Lower leg skin (tissue), 4 donors: Measurements from ENCODE around the gene TXNRD2. TPM values are rescaled to one million over a fixed set of nuclear protein-coding genes. Genes with fewer than 3 reads are reported as not detected.

Source experiments
- DNase-seq, 2 donors: peaks; one replicate each; pipeline ENCODE4 v3.0.0-alpha.2; 2019; ENCODE audit warnings: low spot score in 2 of 2
- H3K4me3 ChIP-seq: fragments of 200-600 bp; sonication (generic); 2 replicates; pipeline ENCODE4 v1.5.1; 2017; ENCODE audit warnings: mild to moderate bottlenecking, low read depth; ENCODE audit not compliant: poor library complexity, severe bottlenecking
- POLR2A ChIP-seq, 2 donors: fragments of 450-650 bp; IDR thresholded peaks; one replicate each; pipeline ENCODE4 v1.6.1; 2016 to 2017; ENCODE audit warnings: antibody characterized with exemption in 2 of 2, mild to moderate bottlenecking in 1 of 2, moderate library complexity in 1 of 2
- WGBS, 2 donors: methylation state at CpG; one replicate each; pipeline ENCODE4 v1.1.5; 2018; 5-methylcytosine and 5-hydroxymethylcytosine counted together
- intact Hi-C: fragments of 100-400 bp; cut with DNase I; formaldehyde crosslinking; loops from one replicate; pipeline ENCODE4 v1.15.0; 2023; ENCODE audit warnings: low total_unique reads
- total RNA-seq, 4 donors: library from RNA; depleted of rRNA; stranded (reverse); fragments of >200 nt; gene quantifications; one replicate each; pipeline ENCODE4 v1.1.0, GENCODE V29; 2016
- TF ChIP-seq, protein P1 (sequence below), 3 donors: fragments of 450-650 bp; IDR thresholded peaks; one replicate each; pipeline ENCODE4 v1.5.1; 2016; ENCODE audit warnings: antibody characterized with exemption in 3 of 3, mild to moderate bottlenecking in 3 of 3, moderate library complexity in 2 of 3

Gene TXNRD2
- total RNA-seq, 4 donors from 2014 or later = 10.9 to 16.8 (median 15.2) TPM

GRCh38 chr22:19972652-19973550, 31.3 kb upstream of the TXNRD2 start:
- no peak for DNase-seq
- intact Hi-C loops = loop anchor here (5.0 kb wide), 2 partner anchors 39 to 154 kb away; no protein-coding TSS in a partner anchor
- no peak overlapping the region for H3K4me3 ChIP-seq
- TF ChIP-seq, protein P1, sequence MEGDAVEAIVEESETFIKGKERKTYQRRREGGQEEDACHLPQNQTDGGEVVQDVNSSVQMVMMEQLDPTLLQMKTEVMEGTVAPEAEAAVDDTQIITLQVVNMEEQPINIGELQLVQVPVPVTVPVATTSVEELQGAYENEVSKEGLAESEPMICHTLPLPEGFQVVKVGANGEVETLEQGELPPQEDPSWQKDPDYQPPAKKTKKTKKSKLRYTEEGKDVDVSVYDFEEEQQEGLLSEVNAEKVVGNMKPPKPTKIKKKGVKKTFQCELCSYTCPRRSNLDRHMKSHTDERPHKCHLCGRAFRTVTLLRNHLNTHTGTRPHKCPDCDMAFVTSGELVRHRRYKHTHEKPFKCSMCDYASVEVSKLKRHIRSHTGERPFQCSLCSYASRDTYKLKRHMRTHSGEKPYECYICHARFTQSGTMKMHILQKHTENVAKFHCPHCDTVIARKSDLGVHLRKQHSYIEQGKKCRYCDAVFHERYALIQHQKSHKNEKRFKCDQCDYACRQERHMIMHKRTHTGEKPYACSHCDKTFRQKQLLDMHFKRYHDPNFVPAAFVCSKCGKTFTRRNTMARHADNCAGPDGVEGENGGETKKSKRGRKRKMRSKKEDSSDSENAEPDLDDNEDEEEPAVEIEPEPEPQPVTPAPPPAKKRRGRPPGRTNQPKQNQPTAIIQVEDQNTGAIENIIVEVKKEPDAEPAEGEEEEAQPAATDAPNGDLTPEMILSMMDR (IDR thresholded peaks at IDR 0.05) = no peak
- WGBS, 2 donors = 87 to 91% methylated on average over 47 to 50 of the region's 50 CpGs

DNA sequence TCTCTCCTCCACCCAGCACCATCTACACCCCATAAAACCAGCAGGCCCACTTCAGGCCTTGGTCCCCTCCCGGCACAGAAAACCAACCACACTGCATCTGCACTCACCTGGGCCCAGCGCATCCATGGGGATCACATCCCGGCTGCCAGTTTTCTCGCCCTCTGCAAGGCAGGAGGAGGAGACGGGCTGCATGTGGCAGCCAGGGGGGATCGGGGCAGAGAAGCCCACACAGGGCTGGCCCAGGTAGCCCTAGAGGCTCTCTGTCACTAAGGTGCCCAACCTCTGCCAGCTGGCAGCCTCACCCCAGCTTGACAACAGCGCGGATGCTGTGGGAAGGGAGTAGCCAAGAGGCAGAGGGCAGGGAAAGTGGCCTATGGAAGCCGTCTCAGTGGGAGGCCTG, 30.6 kb upstream of the TXNRD2 start:
- no peak for TF ChIP-seq POLR2A (IDR thresholded peaks at IDR 0.05)
- TF ChIP-seq, protein P1 (IDR thresholded peaks at IDR 0.05) = no peak
- intact Hi-C loops = loop anchor here (5.0 kb wide), 2 partner anchors 40 to 155 kb away; no protein-coding TSS in a partner anchor
- H3K4me3 ChIP-seq = no peak overlapping the region
- 70 to 84% methylated on average over 7 to 9 of the region's 9 CpGs for WGBS, 2 donors
- DNase-seq = no peak

DNA sequence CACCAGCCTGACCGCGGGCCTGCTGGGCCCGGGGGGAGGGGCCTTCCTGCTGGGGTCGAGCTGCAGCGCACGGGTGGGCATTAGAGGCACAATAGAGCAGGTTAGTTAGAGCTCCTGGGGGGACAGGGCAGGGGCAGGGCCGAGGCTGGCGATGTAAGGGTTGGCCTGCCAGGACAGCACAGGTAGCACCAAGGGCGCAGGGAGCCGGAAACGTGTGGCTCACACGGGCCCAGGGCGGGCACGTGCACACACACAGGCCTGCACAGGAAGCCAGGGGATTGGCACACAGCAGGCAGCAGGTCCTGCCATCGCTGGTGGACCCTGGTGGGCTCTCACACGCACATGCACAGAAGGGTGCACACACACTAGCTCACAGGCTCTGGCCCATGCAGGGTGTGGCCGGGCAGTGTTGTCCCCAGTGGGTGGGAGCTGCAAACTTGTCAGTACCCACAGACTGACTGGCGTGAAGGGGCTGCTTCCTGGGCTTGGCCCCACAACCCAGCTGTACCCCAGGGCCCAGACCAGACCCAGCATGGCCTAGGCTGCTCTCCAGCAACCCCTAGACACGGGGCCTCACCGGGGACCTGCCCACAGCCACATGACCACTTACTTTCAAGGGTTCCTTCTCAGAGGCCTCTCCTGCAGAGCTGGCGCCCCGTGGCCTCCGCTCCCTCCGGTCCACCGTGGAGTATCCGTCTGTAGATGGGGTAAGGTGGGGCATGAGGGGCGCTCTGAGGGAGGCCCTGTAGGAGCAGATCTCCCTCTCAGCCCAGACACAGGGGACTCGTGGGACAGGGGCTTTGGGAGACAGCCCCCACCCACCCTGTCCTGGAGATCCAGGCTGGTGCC, 29.9 kb upstream of the TXNRD2 start:
- TF ChIP-seq, protein P1 (IDR thresholded peaks at IDR 0.05) = no peak
- no peak for TF ChIP-seq POLR2A (IDR thresholded peaks at IDR 0.05)
- no peak overlapping the region for H3K4me3 ChIP-seq
- intact Hi-C loops = loop anchor here (5.0 kb wide), 2 partner anchors 41 to 156 kb away; no protein-coding TSS in a partner anchor
- no peak for DNase-seq
- whole genome bisulfite sequencing, 2 donors = 62 to 63% methylated on average over 25 of the region's 28 CpGs

DNA sequence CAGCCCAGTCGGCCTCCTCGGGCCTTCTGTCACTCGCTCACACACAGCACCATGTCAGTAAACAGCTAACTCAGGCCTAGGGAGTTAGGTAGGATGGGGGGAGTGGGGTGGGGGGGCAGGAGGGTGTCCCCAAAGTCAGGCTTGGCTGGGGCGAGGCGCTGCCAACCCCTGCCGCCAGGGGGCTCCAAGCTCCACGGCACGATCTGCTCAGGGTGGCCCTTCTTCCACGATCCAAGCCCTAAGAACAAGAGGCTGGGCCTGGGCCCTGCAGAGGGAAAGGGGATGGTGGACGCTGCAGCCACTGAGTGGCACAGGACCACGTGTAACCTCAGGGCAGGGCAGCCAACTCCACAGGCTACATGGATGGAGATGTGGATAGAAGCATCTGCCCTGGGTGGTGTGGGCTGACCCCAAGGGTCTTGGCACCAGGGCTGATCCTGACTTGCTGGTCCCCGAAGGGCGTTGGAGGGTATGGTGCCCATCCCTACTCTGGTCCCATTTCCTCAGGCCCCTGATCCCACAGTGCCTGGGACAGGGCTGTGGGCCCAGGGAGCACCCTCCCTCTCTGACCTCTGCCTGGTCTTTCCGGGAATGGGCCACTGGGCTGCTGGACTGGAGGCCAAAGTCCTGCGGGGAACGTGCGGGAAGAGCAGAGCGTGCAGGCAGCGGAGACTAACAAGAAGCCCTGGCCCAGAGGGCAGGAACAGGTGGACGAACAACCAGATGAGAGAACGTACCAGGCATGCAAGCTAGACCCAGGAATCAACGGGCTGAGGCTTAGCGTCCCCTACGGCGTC, 29.1 kb upstream of the TXNRD2 start:
- H3K4me3 ChIP-seq = no peak overlapping the region
- WGBS, 2 donors = 54 to 55% methylated on average over 21 to 22 of the region's 25 CpGs
- peak; percentile 42 to 94 for DNase-seq
- intact Hi-C loops = loop anchor here (5.0 kb wide), 2 partner anchors 42 to 157 kb away; no protein-coding TSS in a partner anchor
- no peak for TF ChIP-seq POLR2A (IDR thresholded peaks at IDR 0.05)
- TF ChIP-seq, protein P1 (IDR thresholded peaks at IDR 0.05) = no peak

DNA sequence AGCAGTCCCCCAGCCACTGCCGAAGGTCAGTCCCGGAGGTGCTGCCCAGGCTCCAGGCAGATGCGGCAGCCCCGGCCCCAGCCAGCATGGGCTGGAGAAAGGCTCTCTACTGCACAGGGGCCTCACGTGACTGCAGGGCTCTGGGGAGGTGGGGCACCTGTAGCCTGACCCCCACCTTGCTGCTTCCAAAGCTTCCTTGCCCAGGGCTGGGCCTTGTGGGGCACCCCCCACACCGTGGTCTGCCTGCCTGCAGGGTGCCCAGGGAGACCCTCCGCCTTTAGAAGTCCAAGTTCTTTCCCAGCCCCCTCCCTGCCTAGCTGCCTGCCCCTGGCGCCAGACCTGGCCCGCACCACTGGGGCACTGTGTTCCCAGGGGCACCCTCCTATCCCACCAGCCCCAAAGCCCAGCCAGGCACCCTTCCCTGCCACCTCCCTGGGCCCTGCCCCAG, 28.4 kb upstream of the TXNRD2 start:
- TF ChIP-seq, protein P1 (IDR thresholded peaks at IDR 0.05) = no peak
- TF ChIP-seq POLR2A (IDR thresholded peaks at IDR 0.05) = no peak
- no peak overlapping the region for H3K4me3 ChIP-seq
- intact Hi-C loops = loop anchor here (5.0 kb wide), 2 partner anchors 42 to 157 kb away; no protein-coding TSS in a partner anchor
- whole genome bisulfite sequencing, 2 donors = 65 to 72% methylated on average over 9 of the region's 9 CpGs
- DNase-seq = no peak
